ENCODE measurements around the gene HOXA6. TPM values are rescaled to one million over a fixed set of nuclear protein-coding genes. Genes with fewer than 3 reads are reported as not detected.

HOXA6 gene
- total RNA-seq, 4 donors from 2014 or later, result 1.1 to 13.1 (median 6.4) TPM

GRCh38 chr7:27125986-27126394, 21.6 kb downstream of the HOXA6 start:
- no peak for TF ChIP-seq CTCF (IDR thresholded peaks at IDR 0.05)
- no peak for ATAC-seq (ENCODE audit: low FRiP score)
- DNase-seq (ENCODE audit: low spot score), result no peak

DNA sequence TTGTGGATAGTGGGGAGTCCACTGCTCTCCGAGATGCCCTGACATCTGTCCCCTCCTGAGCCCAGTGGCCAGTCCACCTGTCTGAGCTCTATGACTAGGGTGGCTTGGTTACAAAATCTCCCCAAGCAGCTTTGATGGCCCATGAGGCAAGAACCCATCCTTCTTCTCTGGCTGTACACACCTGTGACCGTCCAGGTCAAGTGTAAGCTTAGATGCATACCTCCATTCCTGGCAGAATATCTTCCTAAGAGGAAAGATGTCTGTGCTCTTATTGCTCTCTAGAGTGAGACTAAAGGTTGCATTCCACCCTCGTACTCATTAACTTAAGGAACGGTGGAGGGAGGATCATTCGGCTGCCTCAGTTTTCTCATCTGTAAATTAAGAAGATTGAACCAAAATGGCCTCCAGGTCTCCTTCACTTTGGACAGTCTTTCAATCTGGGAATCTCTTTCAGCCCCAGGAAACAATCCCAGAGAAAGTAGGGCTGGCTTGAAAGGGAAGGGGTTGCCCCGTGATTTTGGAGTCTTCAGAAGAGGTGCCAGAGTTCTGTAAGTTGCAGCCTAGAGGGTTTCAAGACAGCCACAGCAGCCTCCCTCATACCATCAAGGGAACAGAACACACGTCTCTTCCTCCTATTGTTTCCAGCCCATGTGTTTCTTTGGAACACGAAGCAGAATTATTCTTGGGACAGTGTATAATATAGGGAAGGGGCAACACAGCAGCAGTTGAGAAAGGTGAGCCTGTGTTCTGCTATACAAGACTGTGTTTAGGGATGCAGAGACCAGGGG, 22.5 kb downstream of the HOXA6 start:
- no peak for ATAC-seq (ENCODE audit: low FRiP score)
- peak; percentile 18 for DNase-seq (ENCODE audit: low spot score)

GRCh38 chr7:27124096-27124901, 23.3 kb downstream of the HOXA6 start:
- peak; percentile 81 for ATAC-seq (ENCODE audit: low FRiP score)
- peak; percentile 22 for DNase-seq (ENCODE audit: low spot score)
- no peak for TF ChIP-seq CTCF (IDR thresholded peaks at IDR 0.05)

More for the DNA sequence above, 22.5 kb downstream of the HOXA6 start:
- no peak for TF ChIP-seq CTCF (IDR thresholded peaks at IDR 0.05)

DNA sequence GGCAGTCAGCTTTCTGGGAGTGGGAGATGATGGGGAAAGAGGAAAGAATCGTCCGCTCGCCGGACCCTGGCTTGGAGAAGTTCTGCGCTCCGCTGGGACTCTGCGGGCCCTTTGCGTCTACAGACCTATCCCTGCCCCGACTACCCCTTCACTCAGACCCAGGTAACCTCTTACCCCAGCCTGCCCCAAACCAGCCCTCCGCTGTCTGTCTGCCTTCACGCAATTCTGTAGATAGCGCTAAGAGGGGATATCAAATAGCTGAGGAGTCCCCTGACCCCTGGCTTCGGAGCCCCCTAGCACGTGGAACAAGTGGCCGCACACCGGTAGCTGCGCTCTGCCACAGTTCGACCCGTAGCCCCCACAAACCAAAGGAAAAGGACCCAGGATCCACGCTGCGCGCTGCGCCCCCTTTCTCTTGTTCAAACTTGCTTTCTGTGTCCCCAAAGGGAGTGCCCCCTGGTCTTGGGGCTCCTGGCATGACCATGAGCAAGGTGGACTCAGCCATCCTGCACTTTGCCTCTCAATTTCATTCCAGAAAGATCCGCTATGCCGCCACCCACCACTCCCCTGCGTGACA, 24.0 kb downstream of the HOXA6 start:
- DNase-seq (ENCODE audit: low spot score) (no peak), ATAC-seq (ENCODE audit: low FRiP score) (no peak)
- TF ChIP-seq CTCF (IDR thresholded peaks at IDR 0.05), result no peak

GRCh38 chr7:27123007-27123476, 24.5 kb downstream of the HOXA6 start:
- DNase-seq (ENCODE audit: low spot score) (no peak), ATAC-seq (ENCODE audit: low FRiP score) (no peak)
- TF ChIP-seq CTCF (IDR thresholded peaks at IDR 0.05), result no peak

DNA sequence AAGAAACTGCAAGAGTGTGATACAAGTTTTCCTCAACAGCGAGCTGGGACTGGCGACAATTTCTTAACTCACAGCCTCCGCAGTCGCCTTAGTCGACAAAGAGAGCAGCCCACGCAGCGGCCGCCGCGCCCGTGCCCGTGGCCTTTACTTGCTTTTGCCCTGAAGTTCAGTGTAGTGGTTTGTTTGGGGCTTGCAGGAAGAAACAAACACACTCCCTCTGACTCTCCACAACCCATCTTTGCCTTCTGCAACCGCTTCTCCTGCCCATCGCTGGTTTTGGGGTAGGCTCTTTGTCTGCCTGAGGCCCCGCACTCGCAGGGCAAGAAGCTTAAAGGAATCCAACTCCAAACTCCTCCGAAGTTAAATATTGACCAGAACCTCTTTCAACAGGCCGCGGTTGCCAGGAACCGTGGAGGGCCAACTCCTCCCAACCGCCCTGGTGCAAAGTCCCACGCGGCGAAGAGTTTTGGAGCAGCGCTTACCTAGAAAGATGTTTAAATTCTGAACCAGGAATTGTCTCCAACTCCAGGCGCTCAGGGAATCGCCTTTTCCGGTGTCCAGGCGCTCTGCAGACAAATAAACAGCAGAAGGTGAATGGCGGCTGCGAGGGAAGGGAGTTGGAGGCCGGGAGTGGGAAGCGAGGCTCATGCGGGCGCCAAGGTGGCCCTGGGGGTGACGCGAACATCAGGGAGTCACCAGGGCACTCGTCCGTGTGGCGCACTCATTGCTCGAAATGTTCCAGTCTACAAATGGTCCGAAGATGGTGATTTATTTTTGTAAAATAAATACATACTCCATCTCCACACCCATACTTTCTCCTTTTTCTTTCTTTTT, 25.3 kb downstream of the HOXA6 start:
- TF ChIP-seq CTCF (IDR thresholded peaks at IDR 0.05), result no peak
- ATAC-seq (ENCODE audit: low FRiP score) (no peak), DNase-seq (ENCODE audit: low spot score) (no peak)
